ENCODE data around the gene GALNT5.
"Not testable (repeated sequence)": the region's sequence is repeated elsewhere in the genome, so short reads cannot be mapped to it uniquely, and the experiment has no call there.

Gene GALNT5

DNA sequence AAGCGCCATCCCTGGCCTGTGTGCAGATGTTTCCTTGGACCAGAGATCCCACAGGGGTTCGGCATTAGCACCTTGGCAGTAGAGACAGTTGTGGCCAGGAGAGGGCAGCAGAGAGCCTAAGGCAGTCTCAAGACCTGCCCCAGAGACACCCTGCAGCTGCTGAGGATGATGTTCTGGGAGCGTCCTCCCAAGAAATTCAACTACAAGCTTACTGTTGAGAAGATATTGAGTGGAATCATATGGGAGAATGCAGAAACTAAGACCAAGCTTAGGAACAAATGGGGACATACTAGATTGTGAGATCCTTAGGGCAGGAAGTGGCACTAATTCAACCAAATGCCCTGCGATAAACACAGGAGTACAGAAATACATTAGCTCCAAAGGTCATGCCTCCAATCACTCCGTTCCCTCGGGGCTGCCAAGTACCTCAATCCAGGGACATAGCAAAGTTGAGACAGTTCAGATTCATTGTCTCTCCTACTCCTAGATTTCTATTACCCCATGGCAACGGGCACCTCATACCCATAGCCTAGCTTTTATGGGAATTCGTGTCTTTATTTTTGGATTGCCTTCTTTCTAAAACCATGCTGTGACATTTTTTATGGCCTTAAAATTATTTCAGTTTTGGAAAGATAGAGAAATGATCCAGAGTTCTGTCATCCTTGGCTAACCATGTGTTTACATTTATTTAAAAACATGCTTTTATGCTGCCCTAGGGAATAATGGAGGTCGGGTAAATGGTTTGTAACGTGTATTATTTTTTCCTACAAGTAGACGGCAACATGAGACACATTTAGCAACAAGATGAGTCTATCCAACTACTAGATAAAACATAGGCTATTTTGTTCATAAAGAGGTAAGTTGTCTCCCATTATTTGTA lies 70.4 kb downstream of the GALNT5 start:
- peak; percentile 94 for DNase-seq (ENCODE audit: low spot score)

GRCh38 chr2:157329524-157329923 lies 72.0 kb downstream of the GALNT5 start:
- DNase-seq (ENCODE audit: low spot score) = no peak

- no peak for DNase-seq (ENCODE audit: low spot score)
These were observed 76.0 kb downstream of the GALNT5 start for GRCh38 chr2:157333304-157334047.

DNA sequence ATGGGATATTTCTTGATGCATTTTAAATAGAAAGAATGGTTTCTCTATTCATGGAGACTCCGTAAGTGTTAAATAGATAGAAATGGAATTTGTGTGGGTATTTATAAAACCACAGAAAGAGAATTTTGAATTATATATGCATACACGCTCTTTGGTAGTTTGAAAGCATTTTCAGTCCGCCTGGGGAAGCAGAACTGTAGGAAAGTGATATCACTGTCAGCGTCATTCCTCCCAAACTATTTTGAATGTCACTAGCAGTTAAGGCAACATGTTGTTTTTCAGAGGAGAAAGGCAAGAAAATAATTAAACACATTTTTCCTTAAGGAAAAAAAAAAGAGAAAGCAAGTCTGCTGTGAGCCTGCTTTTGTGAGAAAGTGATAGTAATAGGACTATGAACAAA lies 76.8 kb downstream of the GALNT5 start:
- no peak for DNase-seq (ENCODE audit: low spot score)

DNA sequence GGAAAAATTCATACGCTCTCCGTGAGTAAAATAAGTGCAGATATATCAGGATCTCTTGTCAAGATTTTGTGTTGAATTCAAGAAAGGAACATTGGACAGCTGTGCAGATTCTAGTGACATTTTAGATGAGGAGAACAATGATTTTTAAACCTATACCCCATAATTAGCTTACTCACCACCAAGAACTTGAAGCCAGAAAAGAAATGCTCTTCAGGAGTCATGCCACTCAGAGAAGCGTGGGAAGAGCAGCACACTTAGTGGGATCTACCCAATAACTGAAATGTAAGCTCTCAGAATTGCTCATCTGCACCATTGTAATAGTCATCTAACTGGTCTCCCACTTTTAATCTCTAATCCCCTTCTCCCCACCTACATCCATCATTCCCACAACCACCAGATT lies 77.3 kb downstream of the GALNT5 start:
- DNase-seq (ENCODE audit: low spot score) = no peak

DNA sequence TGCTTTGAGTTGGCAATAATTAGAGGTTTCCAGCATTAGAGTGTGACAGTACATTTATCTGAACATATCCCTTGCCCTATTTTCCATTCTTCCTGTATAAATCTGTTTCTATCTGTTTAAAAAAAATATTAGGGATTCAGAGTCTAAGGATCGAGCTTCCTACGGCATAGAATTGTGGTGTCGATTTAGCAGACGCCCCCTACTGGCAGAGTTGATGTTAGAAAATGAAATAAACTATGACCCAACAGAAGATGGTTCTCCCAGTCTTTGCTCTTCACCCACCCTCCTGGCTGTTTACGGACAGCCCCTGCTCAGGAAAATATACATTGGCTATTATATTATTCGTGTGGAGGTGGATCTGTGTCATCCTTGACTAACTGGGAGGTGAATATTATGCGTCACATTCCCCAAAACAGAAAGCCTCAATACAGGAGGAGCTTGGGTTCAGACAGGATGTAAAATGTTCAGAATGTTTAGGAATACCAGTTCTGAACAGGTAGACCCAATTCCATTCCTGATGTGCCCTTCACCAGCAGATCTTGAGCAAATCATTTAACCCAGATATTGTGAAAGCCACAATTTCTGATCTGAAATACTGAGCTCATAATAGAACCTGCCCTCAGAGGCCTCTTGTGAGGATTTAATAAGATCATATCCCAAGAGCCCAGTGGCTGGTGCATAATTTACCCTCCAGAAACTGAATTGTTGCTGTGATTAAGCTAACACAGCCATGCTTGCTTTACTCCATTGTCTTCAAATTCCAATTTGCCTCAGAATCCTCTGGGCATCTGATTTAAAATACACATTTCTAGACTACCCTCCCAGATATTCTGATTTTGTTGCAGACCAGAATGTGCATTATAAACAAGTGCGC lies 78.9 kb downstream of the GALNT5 start:
- peak; percentile 64 for DNase-seq (ENCODE audit: low spot score)

- no peak for DNase-seq (ENCODE audit: low spot score)
These were observed 80.5 kb downstream of the GALNT5 start for GRCh38 chr2:157337978-157338377.

- no peak for DNase-seq (ENCODE audit: low spot score)
These were observed 82.6 kb downstream of the GALNT5 start for GRCh38 chr2:157339965-157340655.

DNA sequence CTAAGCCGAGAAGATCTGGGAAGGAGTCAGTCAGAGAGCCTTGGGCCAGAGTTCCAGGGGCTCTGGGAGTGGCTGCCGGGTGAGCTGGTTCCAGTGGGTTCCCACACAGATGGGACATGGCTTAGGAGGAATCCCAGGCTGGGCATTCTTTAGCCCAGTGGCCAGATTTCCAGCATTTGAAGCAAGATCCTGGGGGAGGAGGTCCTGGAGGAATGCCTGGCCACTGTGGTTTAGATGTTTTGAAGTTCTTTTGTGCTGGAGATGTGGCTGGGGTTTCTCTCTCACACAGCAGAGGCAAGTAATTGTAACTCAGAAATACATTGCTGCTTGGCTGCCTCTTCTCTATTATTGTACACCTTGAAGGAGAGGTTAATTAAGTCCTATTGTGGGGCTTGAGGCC lies 83.9 kb downstream of the GALNT5 start:
- not testable (repeated sequence) for DNase-seq (ENCODE audit: low spot score)

DNA sequence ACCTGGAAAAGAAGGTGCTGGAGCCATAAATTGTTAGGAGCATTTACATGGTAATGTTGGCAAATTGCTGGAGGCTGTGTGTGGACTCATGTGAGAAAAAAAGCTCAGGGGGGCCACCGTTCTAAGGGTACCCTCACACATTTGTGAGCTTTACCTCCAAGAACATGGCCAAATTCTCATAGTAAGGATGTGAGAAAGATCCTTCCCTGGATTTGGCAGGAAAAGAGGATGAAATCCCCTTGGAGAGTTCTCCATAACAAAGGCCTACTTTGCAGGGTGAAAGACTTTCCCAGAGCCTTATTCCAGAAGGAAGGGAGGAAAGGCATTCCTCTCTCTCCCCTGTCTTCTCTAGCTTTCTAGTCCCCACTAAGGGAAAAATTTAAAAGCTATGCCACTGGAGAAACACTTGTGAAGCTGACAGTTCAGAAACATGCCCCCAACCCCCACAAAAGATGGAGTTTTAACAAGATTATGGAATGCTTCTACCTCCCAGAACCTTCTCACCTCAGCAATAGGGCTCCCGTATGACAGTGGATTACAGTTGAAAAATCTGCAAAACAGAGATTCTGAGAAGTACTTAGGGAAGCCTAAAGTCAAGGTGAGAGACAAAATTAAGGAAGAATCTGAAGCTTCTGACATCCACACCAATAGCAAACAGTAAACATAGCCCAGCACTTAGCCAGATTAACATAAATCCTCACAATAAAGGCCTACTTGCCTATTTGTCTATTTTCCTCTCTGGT lies 88.3 kb downstream of the GALNT5 start:
- DNase-seq (ENCODE audit: low spot score) = no peak

GRCh38 chr2:157348291-157348921 lies 90.9 kb downstream of the GALNT5 start:
- DNase-seq (ENCODE audit: low spot score) = no peak

DNA sequence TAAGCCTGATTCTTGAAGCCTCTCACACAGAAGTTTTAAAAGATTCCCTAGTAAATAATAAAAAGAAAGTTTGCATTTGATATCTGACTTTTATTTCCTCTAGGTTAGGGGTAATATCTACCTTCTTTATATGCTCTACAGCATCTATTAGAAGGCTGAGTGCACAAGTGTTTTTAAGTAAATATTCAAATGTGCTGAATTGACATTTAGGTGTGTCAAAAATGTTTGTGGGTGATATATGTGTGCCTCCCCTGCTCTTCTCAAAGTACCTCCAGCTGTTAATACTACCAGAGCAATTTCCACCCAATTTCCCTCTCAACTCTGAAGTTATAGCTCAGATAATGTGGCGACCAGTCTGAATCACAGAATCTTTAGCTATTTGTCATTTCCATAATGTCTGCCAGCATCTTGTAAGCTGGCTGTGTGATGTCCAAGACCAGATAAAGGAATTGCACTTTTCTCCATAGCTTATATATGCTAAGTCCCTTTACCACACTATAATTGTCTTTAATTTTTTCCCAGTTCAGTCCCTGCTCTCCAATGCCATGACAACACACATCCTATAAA lies 92.5 kb downstream of the GALNT5 start:
- DNase-seq (ENCODE audit: low spot score) = no peak

DNA sequence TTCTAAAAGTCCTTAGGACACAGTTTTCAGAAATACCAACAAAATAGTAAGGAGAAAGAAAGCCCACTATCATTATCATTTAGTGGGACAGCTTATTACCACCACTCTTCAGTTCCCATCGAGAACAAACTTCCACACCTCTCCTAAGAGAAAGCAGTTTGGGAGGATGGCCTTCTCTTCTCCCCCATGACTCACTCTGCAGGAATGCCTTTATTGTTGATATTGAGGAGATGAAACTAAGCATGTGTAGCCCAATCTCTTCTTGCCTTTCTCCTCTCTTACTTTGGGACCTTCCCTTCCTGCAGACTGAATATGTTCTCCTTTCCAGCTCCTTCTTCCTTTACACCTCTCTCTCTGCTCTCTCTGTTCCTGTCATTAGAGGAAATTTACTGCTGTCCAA lies 98.1 kb downstream of the GALNT5 start:
- DNase-seq (ENCODE audit: low spot score) = no peak

- DNase-seq (ENCODE audit: low spot score) = no peak
These were observed 102.1 kb downstream of the GALNT5 start for GRCh38 chr2:157359628-157360027.

- DNase-seq (ENCODE audit: low spot score) = no peak
These were observed 104.0 kb downstream of the GALNT5 start for GRCh38 chr2:157361526-157361925.

DNA sequence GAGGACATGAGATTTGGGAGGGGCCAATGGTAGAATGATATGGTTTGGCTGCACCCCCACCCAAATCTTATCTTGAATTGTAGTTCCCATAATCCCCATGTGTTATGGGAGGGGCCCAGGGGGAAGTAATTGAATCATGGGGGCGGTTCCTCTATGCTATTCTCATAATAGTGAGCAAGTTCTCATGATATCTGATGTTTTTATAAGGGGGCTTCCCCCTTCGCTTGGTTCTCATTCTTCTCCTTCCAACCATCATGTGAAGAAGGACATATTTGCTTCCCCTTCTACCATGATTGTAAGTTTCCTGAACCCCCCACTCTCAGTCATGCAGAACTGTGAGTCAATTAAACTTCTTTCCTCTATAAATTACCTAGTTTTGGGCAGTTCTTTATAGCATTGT lies 105.1 kb downstream of the GALNT5 start:
- DNase-seq (ENCODE audit: low spot score) = no peak

DNA sequence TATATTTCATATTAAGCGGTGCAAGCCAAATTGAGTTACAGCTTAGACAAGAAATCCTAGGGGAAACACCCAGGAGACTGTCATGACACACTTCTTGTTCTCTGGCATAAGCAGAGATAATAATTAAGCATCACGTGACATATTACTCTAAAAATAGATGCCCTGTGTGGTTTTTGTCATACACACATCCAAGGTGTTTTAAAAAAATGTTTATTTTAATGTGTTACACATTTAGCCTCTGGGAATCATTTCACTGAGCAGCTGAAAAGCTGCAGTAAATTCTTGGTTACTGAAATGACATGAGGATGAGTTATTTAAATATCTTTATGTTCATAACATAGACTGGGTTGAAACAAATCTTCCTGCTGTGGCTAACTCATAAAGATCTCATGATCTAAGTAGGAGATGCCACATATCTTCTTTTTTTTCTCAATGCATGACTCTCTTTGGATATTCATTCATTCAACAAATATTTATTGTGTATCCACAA lies 106.2 kb downstream of the GALNT5 start:
- no peak for DNase-seq (ENCODE audit: low spot score)

Measured in Ammon's horn (tissue), 1 donor.